IMR-90 (cell line): ENCODE measurements around the gene ZCCHC3. TPM values are rescaled to one million over a fixed set of nuclear protein-coding genes. Genes with fewer than 3 reads are reported as not detected.

ENCODE experiments used
- ATAC-seq: fragments of 200-7000 bp; cut with Tn5 transposase; 2 replicates; pipeline ENCODE4 v1.9.1; 2020; ENCODE audit warnings: low read depth, mild to moderate bottlenecking, moderate library complexity
- BruUV-seq: library from RNA; stranded (reverse); fragments of 400-500 nt; replicated peaks from 2 replicates; lab custom pipeline; 2021; lab: Mats Ljungman, UMichigan
- CTCF ChIA-PET: fragments of 300-600 bp; formaldehyde crosslinking; extraction: SDS; loops from one replicate; lab custom pipeline; 2021; ENCODE audit warnings: antibody characterized with exemption; lab: Yijun Ruan, JAX
- POLR2A ChIA-PET: fragments of 300-600 bp; sonication (Branson Sonifier 250); formaldehyde crosslinking; loops from one replicate; lab custom pipeline; 2022; ENCODE audit warnings: antibody characterized with exemption; ENCODE audit not compliant: unreplicated experiment; lab: Charles Lee
- DNase-seq: peaks from one replicate; pipeline ENCODE4 v3.0.0; 2013
- H2AFZ ChIP-seq: replicated peaks from 2 replicates; pipeline ENCODE3; 2013; ENCODE audit warnings: low read length, mild to moderate bottlenecking; ENCODE audit not compliant: poor library complexity
- H2AK5ac ChIP-seq: 2 replicates; pipeline ENCODE4 v1.6.1; 2013; ENCODE audit warnings: low read depth, low read length, inconsistent platforms
- H2AK9ac ChIP-seq: replicated peaks from 2 replicates; pipeline ENCODE3; 2013; ENCODE audit warnings: mild to moderate bottlenecking, low read depth, low read length, moderate library complexity; ENCODE audit not compliant: poor library complexity
- H2BK120ac ChIP-seq: 2 replicates; pipeline ENCODE4 v1.6.1; 2013; ENCODE audit warnings: low read depth, low read length, inconsistent platforms
- H2BK15ac ChIP-seq: 3 replicates; pipeline ENCODE4 v1.6.1; 2013; ENCODE audit warnings: low read depth, low read length, inconsistent platforms
- H2BK20ac ChIP-seq: 2 replicates; pipeline ENCODE4 v1.6.1; 2013; ENCODE audit warnings: low read depth, mild to moderate bottlenecking, inconsistent platforms, low read length, moderate library complexity
- H2BK5ac ChIP-seq: 2 replicates; pipeline ENCODE4 v1.6.1; 2013; ENCODE audit warnings: mild to moderate bottlenecking, low read depth, low read length, inconsistent platforms; ENCODE audit not compliant: poor library complexity, severe bottlenecking
- H3K14ac ChIP-seq: replicated peaks from 2 replicates; pipeline ENCODE4 v1.6.1; 2013; ENCODE audit warnings: low read depth, low read length, inconsistent platforms
- H3K18ac ChIP-seq: 2 replicates; pipeline ENCODE4 v1.6.1; 2013; ENCODE audit warnings: low read depth, low read length, control low read depth
- H3K23ac ChIP-seq: 2 replicates; pipeline ENCODE4 v1.6.1; 2013; ENCODE audit warnings: low read depth, low read length, inconsistent platforms
- H3K27ac ChIP-seq: 2 replicates; pipeline ENCODE4 v1.5.1; 2013; ENCODE audit warnings: mild to moderate bottlenecking, control low read depth, low read length; ENCODE audit not compliant: insufficient read depth
- H3K27me3 ChIP-seq: 2 replicates; pipeline ENCODE4 v1.6.1; 2013; ENCODE audit warnings: low read length; ENCODE audit not compliant: control insufficient read depth, insufficient read depth
- H3K36me3 ChIP-seq: 2 replicates; pipeline ENCODE4 v1.6.1; 2013; ENCODE audit warnings: low read length, mixed read lengths; ENCODE audit not compliant: control insufficient read depth, insufficient read depth
- H3K4ac ChIP-seq: 2 replicates; pipeline ENCODE4 v1.6.1; 2013; ENCODE audit warnings: low read depth, low read length, inconsistent platforms
- H3K4me1 ChIP-seq: 2 replicates; pipeline ENCODE4 v1.6.1; 2013; ENCODE audit warnings: low read length, mixed read lengths; ENCODE audit not compliant: control insufficient read depth, insufficient read depth
- H3K4me2 ChIP-seq: 2 replicates; pipeline ENCODE4 v1.6.1; 2013; ENCODE audit warnings: low read depth, mild to moderate bottlenecking, control low read depth, low read length, moderate library complexity
- H3K4me3 ChIP-seq: 2 replicates; pipeline ENCODE4 v1.5.1; 2013; ENCODE audit warnings: low read depth, mild to moderate bottlenecking, control low read depth, low read length, moderate library complexity; ENCODE audit not compliant: insufficient read depth
- H3K56ac ChIP-seq: 2 replicates; pipeline ENCODE4 v1.6.1; 2013; ENCODE audit warnings: low read length, inconsistent platforms; ENCODE audit not compliant: insufficient read depth; ENCODE audit errors: extremely low read depth
- H3K79me1 ChIP-seq, 2 experiments: 2 replicates each; pipeline ENCODE4 v1.6.1; 2013; ENCODE audit warnings: low read length in 2 of 2, inconsistent platforms in 1 of 2, low read depth in 1 of 2
- H3K9ac ChIP-seq: 2 replicates; pipeline ENCODE4 v1.6.1; 2013; ENCODE audit warnings: low read depth, low read length, control low read depth
- H3K9me1 ChIP-seq: 2 replicates; pipeline ENCODE4 v1.6.1; 2013; ENCODE audit warnings: low read length, inconsistent platforms; ENCODE audit not compliant: insufficient read depth
- H3K9me3 ChIP-seq: 2 replicates; pipeline ENCODE4 v1.6.1; 2013; ENCODE audit warnings: low read length; ENCODE audit not compliant: control insufficient read depth, insufficient read depth
- H4K20me1 ChIP-seq: 2 replicates; pipeline ENCODE4 v1.6.1; 2013; ENCODE audit warnings: low read length, inconsistent platforms; ENCODE audit not compliant: insufficient read depth
- H4K5ac ChIP-seq: 2 replicates; pipeline ENCODE4 v1.6.1; 2013; ENCODE audit warnings: mild to moderate bottlenecking, low read depth, low read length, control low read depth
- H4K8ac ChIP-seq, 2 experiments: 2 replicates each; pipeline ENCODE4 v1.6.1; 2013; ENCODE audit warnings: low read depth in 2 of 2, low read length in 2 of 2, control low read depth in 1 of 2, inconsistent platforms in 1 of 2
- H4K91ac ChIP-seq: 2 replicates; pipeline ENCODE4 v1.6.1; 2013; ENCODE audit warnings: low read depth, low read length, inconsistent platforms; ENCODE audit not compliant: insufficient read depth
- BHLHE40 ChIP-seq: fragments of 150-350 bp; IDR thresholded peaks from 2 replicates; pipeline ENCODE4 v1.6.1; 2016; ENCODE audit warnings: mild to moderate bottlenecking, low read depth, low read length
- CEBPB ChIP-seq: IDR thresholded peaks from 2 replicates; pipeline ENCODE4 v1.6.1; 2012; ENCODE audit warnings: low read depth, low read length, improper control_type of control experiment
- CHD1 ChIP-seq: IDR thresholded peaks from 2 replicates; pipeline ENCODE4 v1.6.1; 2012; ENCODE audit warnings: low read depth, low read length, improper control_type of control experiment
- CTCF ChIP-seq: conservative IDR thresholded peaks from 2 replicates; pipeline ENCODE4 v1.5.1; 2012; ENCODE audit warnings: mild to moderate bottlenecking, low read depth, low read length, improper control_type of control experiment
- FOS ChIP-seq: fragments of 150-350 bp; IDR thresholded peaks from 2 replicates; pipeline ENCODE4 v1.6.1; 2016; ENCODE audit warnings: low read depth, low read length
- MAZ ChIP-seq: IDR thresholded peaks from 2 replicates; pipeline ENCODE4 v1.6.1; 2012; ENCODE audit warnings: low read depth, mild to moderate bottlenecking, low read length, improper control_type of control experiment, moderate library complexity, borderline replicate concordance
- MXI1 ChIP-seq: IDR thresholded peaks from 2 replicates; pipeline ENCODE4 v1.6.1; 2012; ENCODE audit warnings: low read depth, mild to moderate bottlenecking, low read length, moderate library complexity, borderline replicate concordance
- POLR2A ChIP-seq: IDR thresholded peaks from 2 replicates; pipeline ENCODE4 v1.6.1; 2012; ENCODE audit warnings: mild to moderate bottlenecking, low read depth, low read length
- RFX5 ChIP-seq: IDR thresholded peaks from 2 replicates; pipeline ENCODE4 v1.8.0; 2012; ENCODE audit warnings: low read depth, mild to moderate bottlenecking, low read length, moderate library complexity
- SMC3 ChIP-seq: fragments of 150-350 bp; IDR thresholded peaks from 2 replicates; pipeline ENCODE4 v1.6.1; 2016; ENCODE audit warnings: low read depth, mild to moderate bottlenecking, antibody characterized with exemption, low read length, moderate library complexity
- USF2 ChIP-seq: fragments of 150-350 bp; IDR thresholded peaks from 2 replicates; pipeline ENCODE4 v1.6.1; 2017; ENCODE audit warnings: mild to moderate bottlenecking, antibody characterized with exemption, low read length, low read depth
- WGBS, 2 experiments: methylation state at CpG; one replicate each; pipeline versions ENCODE4 v1.1.5 to v1.1.7; 2013; ENCODE audit warnings: missing lambda C conversion rate in 2 of 2; ENCODE audit not compliant: insufficient read length in 1 of 2; ENCODE audit errors: extremely low coverage in 2 of 2; 5-methylcytosine and 5-hydroxymethylcytosine counted together
- dilution Hi-C: fragments of 300-500 bp; cut with HindIII; formaldehyde crosslinking; loops from one replicate; pipeline ENCODE4 v1.14.3; 2018; ENCODE audit warnings: low sequenced_read_pairs; ENCODE audit not compliant: unreplicated experiment
- in situ Hi-C: fragments of 300-500 bp; cut with MboI; formaldehyde crosslinking; loops from 3 replicates; pipeline ENCODE4 v1.14.3; 2019; ENCODE audit warnings: low sequenced_read_pairs, inconsistent platforms, mixed read lengths
- intact Hi-C: fragments of 100-400 bp; cut with micrococcal nuclease; formaldehyde crosslinking; loops from 2 replicates; pipeline ENCODE4 v1.10.0; 2022
- polyA plus RNA-seq, 3 experiments: library from polyadenylated mRNA; depleted of rRNA; stranded (reverse); fragments of >200 nt; gene quantifications; 2 replicates each; pipeline ENCODE4 v1.2.3, GENCODE V29; 2012; ENCODE audit warnings: low replicate concordance in 1 of 3
- total RNA-seq: library from RNA; depleted of rRNA; stranded (reverse); fragments of >200 nt; gene quantifications from 2 replicates; pipeline ENCODE4 v1.2.3, GENCODE V29; 2012

Gene ZCCHC3
- total and polyA plus RNA-seq, 2 of the 4 experiments (the other 2 are of a cell fraction): 8.2 to 10.9 TPM

GRCh38 chr20:330233-331149 lies 33.1 kb downstream of the ZCCHC3 start (continued):
- TF ChIP-seq USF2: no peak

- H3K56ac ChIP-seq: no peak overlapping the region
- H3K14ac ChIP-seq: no peak overlapping the region
- no peaks in the 10 kb centered on the region; the same call in 1 of the 2 replicates for H3K9me1 ChIP-seq
- H3K79me1 ChIP-seq: peaks cover 8 to 15% of the 10 kb centered on the region in 2 experiments
- 100% methylated on average over 1 of the region's 8 CpGs; no CpG with 5 or more reads in 1 of the 2 experiments for whole genome bisulfite sequencing, 2 experiments
- H2BK20ac ChIP-seq: no peak overlapping the region
- H2BK5ac ChIP-seq: no peak overlapping the region
- H3K9ac ChIP-seq: no peak overlapping the region
- H2AK5ac ChIP-seq: no peak overlapping the region
- H4K20me1 ChIP-seq: peaks cover 22% of the 10 kb centered on the region
- no peak overlapping the region for H4K5ac ChIP-seq
- no peak for DNase-seq
- H4K91ac ChIP-seq: no peak overlapping the region
- intact Hi-C loops: no loop called here
- no peak overlapping the region for H3K23ac ChIP-seq
- no peak overlapping the region for H3K18ac ChIP-seq
- dilution Hi-C loops: no loop called here
- H2AFZ ChIP-seq: no peak overlapping the region
- no peak overlapping the region for H2AK9ac ChIP-seq
- BruUV-seq: no TSS peak
- H3K4me2 ChIP-seq: no peak overlapping the region
- H3K4me1 ChIP-seq: peaks cover 7% of the 10 kb centered on the region; the same call in 1 of the 2 replicates
- H3K36me3 ChIP-seq: peaks cover 6% of the 10 kb centered on the region; the same call in 1 of the 2 replicates
- no peak overlapping the region for H2BK15ac ChIP-seq
- H2BK120ac ChIP-seq: no peak overlapping the region
- CTCF ChIA-PET: no interaction called here
- no peak overlapping the region for H3K4ac ChIP-seq
- H3K27me3 ChIP-seq: no peaks in the 10 kb centered on the region
- no peak overlapping the region for H3K4me3 ChIP-seq
- in situ Hi-C loops: loop anchor here (10.0 kb wide), 1 partner anchor 120 kb away; no protein-coding TSS in a partner anchor
- no peak overlapping the region for H4K8ac ChIP-seq
- no peak overlapping the region for H3K27ac ChIP-seq
- TF ChIP-seq CEBPB (no peak), BHLHE40 (no peak), POLR2A (no peak), MXI1 (no peak), CHD1 (no peak), MAZ (no peak), SMC3 (no peak), RFX5 (no peak), CTCF (no peak), FOS (no peak)
- POLR2A ChIA-PET: no interaction called here
- no peak for ATAC-seq
- no peaks in the 10 kb centered on the region for H3K9me3 ChIP-seq
Observed at GRCh38 chr20:334578-334977, 37.2 kb downstream of the ZCCHC3 start.
